HG03280 (cell line): ENCODE data around the gene RHNO1.

Experiments
- ATAC-seq: cut with Tn5 transposase; IDR thresholded peaks from one replicate; pipeline ENCODE4 v1.9.1; 2021; ENCODE audit warnings: mild to moderate bottlenecking, moderate library complexity; ENCODE audit not compliant: unreplicated experiment

Gene RHNO1, protein sequence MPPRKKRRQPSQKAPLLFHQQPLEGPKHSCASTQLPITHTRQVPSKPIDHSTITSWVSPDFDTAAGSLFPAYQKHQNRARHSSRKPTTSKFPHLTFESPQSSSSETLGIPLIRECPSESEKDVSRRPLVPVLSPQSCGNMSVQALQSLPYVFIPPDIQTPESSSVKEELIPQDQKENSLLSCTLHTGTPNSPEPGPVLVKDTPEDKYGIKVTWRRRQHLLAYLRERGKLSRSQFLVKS

GRCh38 chr12:2877047-2877952, at the start of gene RHNO1, which contains the start of gene FOXM1:
TSS of gene RHNO1 (plus strand) at chr12:2877223. CDS start at chr12:2885367, 8,144 bp downstream.
TSS of gene FOXM1 (minus strand) at chr12:2877174. CDS start at chr12:2874478, 2,696 bp downstream.
- ATAC-seq = peak; percentile 82

- no peak for ATAC-seq
Measured at GRCh38 chr12:2829275-2829674, 47.7 kb upstream of the RHNO1 start.

- ATAC-seq = no peak
Measured at GRCh38 chr12:2832550-2833127, 44.4 kb upstream of the RHNO1 start.

DNA sequence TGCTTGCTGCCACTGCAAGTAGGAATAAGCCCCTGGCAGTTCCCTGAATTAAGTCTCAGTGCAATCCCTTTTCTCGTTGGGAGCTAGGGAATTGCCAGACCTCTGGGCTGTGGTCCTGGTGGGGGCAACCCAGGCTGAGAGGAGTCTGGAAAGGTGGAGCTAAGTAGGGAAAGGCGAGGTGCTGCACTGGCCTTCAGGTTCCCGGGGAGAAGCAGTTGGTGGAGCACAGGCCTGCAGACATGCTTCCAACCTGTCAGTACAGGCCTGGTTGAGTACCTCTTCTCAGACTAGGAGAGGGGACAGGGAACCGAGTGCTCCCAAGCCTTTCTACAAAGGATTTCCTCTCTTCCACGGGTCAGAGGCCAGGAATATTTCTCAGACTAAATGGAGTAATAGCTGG, 43.7 kb upstream of the RHNO1 start:
- ATAC-seq = no peak

DNA sequence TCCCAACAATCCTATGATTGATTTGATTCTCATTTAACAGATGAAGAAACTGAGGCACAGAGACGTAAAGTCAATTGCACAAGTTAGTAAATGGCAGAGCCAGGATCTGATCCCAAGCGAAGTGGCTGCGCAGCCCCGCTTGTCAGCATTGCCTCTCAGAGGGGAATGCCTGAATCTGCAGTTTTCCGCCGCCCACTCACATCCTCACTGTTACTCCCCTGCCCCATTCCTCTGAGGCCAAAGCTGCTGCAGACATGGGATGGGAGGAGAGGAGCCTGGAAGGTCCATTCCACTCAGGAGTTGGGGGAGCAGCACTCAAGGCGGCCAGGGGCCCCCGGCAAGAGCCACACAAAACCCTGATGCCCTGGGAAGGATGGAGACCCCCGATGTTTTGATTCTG, 43.2 kb upstream of the RHNO1 start:
- ATAC-seq = no peak

DNA sequence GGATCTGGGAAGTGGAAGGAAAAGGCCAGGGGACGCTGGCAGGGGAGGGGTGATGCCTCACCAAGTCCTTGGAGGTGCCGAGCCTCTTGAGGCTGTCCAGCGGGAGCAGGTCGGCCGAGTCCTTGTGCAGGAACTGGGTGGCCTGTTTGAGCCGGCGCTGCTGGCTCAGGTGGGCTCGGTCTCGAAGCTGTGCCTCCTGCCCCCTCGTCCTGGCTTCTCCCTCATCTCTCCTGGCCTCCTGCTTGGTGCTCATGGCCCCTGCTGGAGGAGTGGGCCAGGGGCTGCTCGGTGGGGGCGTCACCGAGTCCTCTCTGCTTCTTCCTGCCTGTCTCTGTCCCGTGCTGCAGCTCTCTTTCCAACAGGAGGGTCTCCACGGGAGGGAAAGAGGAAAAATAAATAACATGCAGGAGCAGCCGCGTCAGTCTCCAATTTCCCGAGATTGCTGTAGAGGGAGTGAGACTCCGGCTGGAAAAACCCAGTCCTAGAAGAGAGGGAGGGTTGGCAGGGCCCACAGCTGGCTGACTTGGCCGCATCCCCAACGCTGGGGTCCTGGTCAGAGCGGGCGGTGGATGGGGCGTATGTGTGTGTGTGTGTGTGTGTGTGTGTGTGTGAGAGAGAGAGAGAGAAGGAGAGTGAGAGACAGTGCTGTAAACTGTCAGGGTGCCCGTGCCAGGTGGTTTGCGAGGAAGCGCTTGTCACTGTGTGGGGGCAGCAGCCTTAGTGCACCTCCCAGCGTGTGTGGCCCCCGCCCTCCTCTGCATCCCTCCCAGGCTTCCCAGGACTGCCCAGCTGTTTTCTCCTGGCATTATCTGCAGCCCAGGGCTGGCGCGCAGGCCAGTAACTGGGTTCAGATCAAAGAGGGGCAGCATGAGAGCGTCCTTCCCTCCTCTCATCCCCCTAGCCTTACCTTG, 42.2 kb upstream of the RHNO1 start, which contains the start of gene NRIP2:
Gene NRIP2, minus strand, starts transcription at position 455 of the 911 bp plus-strand sequence. Its CDS starts 52 bp downstream, at position 403.
- ATAC-seq = no peak

GRCh38 chr12:2835691-2836403, 41.2 kb upstream of the RHNO1 start:
- ATAC-seq = no peak

DNA sequence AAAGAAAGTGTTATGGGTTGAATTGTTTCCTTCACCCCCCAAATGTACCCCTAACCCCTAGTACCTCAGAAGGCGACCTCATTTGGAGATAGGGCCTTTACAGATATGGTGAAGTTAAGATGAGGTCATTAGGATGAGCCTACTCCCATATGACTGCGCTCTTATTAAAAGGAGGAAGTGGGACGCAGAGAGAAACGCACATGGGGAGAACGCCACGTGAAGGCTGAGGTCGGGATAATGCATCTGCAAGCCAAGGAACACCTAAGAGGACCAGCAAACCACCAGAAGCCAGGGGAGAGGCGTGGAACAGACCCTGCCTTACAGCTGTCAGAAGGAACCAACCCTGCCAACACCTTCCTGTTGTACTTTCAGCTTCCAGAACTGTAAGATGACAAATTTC, 40.4 kb upstream of the RHNO1 start:
- no peak for ATAC-seq

DNA sequence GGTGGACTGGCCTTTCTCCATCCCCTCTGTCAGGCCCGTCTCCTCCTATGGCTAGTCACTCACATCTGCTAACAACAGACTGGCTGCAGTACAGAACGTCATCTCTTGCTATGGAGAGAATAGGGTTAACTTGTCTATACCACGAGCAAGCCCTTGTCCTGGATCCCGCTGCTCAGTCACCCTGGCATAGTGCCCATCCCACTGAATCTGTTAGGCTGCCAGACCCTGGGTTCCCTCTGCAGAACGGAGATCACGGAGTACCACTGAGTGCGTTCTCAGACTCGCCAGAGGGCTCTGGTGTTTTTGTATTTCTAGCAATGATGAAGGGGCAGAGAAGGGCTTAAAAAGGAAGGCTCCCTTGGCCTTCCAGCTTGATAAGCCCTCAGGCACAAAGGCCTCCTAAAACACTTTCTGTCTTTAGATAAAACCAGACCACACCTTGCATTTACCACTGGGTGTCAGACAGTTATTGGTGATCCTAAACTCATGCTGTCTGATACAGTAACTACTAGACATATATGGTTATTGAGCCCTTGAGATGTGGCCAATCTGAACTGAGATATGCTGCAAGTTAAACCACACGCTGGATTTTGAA, 35.9 kb upstream of the RHNO1 start:
- no peak for ATAC-seq

DNA sequence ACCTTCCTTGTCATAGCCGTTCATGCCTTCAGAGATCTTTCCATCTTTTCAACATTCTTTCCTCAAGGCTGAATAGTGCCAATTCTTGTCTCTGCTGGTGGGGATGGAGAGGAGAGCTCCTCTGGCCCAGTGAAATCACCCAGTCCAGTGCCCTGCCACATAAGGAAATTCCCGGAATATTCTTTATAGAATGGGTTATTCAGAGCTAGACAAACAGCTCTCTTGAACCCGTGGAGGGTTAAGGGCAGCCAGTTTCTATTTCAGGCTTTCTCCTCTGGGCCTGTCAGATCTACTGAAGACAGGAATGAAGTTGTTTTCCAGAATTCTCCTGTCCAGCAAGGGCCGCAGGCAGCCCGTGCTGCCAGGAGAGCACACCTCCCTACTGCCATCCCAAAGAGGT, 34.1 kb upstream of the RHNO1 start:
- no peak for ATAC-seq

GRCh38 chr12:2844786-2845185, 32.2 kb upstream of the RHNO1 start:
- no peak for ATAC-seq

- ATAC-seq = no peak
Measured at GRCh38 chr12:2845280-2845679, 31.7 kb upstream of the RHNO1 start.

DNA sequence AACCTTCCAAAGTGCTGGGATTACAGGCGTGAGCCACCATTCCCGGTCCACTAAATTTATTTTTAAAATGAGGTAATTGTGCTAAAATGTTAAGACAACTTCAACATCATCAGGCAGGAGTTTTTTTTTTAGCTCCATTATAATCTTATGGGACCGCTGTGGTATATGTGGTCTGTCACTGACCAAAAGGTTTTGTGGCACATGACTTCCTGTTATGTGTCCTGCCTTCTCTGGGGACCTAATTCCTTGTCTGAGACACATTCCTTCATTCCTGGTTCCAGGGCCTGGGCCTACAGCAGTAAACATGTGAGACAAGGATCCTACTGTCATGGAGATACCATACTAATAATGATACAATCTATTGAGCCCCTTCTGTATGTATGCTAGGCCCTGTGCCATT, 25.1 kb upstream of the RHNO1 start:
- no peak for ATAC-seq

DNA sequence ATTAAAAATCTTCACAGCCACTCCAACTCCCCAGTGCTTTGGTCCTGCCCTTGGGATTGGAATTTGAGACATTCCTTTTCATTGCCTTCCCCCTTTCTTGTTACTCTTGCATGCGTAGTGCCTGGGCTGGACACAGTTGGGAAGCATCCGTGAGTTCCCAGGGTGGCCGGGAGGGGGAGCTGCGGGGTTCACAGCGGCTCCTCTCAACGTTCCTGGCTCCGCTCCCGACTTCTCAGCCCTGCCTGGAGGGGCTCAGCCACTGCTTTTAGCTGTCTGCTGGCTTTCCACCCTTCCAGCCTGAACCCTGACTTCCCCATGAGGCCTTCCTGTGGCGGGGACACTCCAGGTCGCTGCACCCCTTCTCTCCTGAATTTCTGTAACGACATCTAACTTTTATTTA, 23.4 kb upstream of the RHNO1 start:
- no peak for ATAC-seq

- ATAC-seq = no peak
Measured at GRCh38 chr12:2854669-2855453, 22.2 kb upstream of the RHNO1 start.

- ATAC-seq = no peak
Measured at GRCh38 chr12:2855546-2855945, 21.5 kb upstream of the RHNO1 start.

- no peak for ATAC-seq
Measured at GRCh38 chr12:2856051-2856450, 21.0 kb upstream of the RHNO1 start.

DNA sequence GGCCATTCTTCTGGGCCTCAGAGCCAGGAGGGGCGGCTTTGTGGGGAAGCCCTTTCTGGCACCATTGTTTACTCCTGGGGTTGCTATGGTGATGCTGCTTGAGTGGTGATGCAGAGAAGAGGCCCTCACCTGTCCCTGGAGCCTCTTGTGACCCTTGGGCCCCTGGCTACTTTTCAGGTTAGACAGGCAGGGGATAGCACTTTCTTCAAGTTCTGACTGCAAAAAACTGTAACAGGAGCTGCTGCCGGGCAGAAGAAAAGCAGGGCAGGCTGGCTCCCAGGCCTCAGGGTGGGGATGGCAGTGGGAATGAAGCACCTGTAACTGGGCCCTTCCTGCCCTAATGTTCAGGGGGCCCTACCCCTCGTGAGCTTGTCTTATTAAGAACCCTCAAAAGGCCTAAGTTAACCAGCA, 20.0 kb upstream of the RHNO1 start, which contains the start of gene TEX52:
Gene TEX52, minus strand, starts transcription at position 19 of the 411 bp plus-strand sequence. Its CDS starts 13 bp downstream, at position 6.
- no peak for ATAC-seq

GRCh38 chr12:2857576-2857975, 19.4 kb upstream of the RHNO1 start:
- ATAC-seq = no peak
